HG03064 (cell line): ENCODE measurements around the gene CIRBP.

Experiments
- ATAC-seq: cut with Tn5 transposase; IDR thresholded peaks from one replicate; pipeline ENCODE4 v1.9.1; 2021; ENCODE audit warnings: low read depth; ENCODE audit not compliant: unreplicated experiment

The CIRBP gene

DNA sequence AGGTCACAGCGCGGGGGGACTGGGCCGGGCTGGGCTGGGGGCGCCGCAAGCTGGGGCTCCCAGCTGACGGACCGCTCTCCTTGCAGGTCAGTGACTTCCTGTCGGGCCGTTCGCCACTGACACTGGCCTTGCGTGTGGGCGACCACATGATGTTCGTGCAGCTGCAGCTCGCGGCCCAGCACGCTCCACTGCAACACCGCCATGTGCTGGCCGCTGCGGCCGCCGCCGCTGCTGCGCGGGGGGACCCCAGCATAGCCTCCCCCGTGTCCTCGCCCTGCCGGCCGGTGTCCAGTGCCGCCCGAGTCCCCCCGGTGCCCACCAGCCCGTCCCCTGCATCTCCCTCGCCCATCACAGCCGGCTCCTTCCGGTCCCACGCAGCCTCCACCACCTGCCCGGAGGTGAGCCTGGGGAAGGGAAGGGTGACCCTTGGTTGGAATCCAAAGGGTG is 15.0 kb upstream of the CIRBP start:
- ATAC-seq: no peak

- ATAC-seq: no peak
Measured at GRCh38 chr19:1254530-1255185, 14.5 kb upstream of the CIRBP start.

- ATAC-seq: no peak
Measured at GRCh38 chr19:1255186-1256161, 13.7 kb upstream of the CIRBP start.

DNA sequence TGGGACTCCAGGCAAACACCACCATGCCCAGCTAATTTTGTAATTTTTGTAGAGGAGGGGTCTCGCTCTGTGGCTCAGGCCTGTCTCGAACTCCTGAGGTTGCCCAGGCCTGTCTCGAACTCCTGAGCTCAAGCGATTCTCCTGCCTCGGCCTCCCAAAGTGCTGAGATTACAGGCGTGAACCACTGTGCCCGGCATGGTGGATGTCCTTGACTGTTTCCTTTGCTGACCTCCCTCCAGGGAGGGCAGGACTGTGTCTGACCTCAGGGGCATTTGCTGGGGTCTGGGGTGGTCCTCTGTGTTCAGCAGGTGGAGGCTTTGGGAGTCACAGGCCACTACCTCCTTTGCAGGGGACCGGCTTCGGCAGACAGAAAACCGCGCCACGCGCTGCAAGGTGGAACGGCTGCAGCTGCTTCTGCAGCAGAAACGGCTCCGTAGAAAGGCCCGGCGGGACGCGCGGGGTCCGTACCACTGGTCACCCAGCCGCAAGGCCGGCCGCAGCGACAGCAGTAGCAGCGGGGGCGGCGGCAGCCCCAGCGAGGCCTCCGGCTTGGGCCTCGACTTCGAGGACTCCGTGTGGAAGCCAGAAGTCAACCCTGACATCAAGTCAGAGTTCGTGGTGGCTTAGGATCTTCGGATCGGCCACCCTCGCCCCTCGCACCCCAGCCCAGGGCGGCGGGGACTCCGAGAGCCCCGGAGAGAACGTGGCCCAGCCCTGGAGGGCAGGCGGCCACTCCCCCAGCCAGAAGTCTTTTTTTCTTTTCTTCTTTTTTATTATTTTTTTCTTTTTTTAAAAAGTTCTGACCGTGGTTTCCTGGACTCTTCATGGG is 12.3 kb upstream of the CIRBP start:
- no peak for ATAC-seq

DNA sequence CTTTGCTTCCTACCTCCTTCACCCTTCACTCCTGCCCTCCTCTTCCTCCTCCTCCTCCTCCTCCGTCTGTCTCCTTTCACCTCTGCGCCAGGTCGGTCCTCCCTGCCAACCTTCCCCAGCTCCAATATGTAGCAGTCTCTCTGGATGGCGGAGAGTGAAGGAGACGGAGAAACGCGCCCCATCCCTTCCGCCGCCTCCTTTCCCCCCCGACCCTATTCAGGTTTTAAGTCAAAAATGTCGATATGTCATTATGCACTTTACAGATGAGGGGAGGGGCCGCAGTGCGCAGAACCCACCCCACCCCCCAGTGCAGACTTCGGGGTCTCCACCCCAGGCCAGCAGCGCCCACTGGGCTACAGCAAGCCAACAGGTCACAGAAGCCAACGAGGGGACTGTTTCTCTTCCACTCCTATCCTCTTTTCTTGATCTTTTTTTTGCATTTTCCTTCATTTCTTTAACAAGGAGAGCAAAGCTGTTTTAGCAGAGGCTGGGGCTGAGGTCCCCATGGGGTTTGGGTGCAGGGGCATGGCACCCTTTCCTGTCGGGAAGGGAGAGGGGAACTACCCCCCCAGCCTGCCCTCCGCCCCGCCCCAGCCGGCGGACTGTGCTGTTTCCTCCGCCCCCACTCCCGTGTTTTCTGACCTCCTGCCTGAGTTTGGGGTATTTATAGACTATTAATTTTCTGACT is 11.5 kb upstream of the CIRBP start:
- no peak for ATAC-seq

DNA sequence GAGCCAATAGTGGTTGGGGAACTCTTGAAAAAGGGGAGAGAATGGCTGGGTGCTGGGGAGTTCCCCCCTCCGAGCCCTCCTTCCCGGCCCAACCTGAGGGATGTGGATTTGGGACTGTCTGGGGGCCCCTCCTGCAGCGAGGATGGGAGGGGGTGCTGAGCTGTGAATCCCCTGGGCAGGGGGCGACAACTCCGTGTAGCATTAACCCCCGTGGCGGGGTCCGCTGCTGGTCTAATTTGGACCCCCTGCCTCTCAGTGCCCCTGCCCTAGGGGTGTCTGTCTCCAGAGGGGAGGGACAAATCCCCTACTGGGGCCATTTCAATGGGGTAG is 11.0 kb upstream of the CIRBP start:
- no peak for ATAC-seq

DNA sequence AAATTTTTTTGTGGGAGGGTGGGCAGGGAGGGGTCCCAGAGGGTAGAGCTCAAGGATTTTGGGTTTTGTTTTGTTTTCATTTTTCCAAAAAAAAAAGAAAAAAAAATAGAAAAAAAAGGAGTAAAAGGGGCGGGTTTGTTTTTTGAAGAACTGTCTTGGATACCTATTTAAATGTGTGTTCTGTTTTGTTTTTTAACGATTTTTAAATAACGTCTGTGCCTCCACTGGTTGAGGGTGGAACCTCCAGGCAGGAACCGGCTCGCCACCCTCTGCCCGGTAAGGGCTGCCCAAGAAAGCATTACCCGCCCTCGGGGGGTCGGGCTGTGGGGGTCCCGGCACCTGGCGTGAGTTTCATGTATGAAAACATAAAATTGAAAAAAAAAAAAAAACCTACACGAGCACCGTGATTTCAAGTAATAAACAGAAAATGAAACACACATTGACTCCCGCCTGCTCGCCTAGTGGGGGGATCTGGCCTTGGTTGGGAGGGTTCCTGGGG is 10.4 kb upstream of the CIRBP start:
- no peak for ATAC-seq

DNA sequence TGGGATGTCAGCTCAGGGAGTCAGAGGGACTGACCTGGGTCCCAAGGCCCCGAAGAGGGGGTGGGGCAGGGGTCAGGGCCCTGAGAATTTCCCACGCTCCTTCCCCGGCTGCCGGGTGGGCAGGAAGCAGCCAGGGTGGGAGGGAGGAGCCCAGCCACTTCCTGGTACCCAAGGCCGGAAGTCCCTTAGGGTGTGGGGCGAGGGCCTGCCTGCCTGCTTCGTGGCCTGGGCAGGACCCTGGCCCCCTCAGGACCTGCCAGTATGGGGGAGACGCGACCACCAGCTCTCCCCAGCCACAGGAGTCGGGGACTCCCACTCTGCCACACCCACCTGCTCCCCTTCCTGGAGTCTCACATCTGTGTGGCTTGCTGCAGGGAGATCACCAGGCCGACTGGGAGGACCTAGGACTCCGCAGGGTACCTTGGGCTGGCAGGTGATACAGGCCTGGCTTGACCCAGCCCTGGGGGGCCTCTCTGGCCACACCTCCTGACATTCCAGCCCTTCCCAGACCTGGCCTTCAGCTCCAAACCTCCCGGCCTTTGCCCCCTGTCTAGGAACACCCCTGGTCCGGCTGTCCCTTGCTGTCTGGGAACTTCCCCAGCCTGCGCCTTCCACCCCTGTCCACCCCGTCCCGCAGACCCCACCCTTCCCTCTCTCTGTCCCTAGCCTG is 9.8 kb upstream of the CIRBP start:
- ATAC-seq: no peak

- ATAC-seq: no peak
Measured at GRCh38 chr19:1259876-1260748, 9.0 kb upstream of the CIRBP start.

GRCh38 chr19:1260749-1261537 is 8.2 kb upstream of the CIRBP start:
- ATAC-seq: no peak

DNA sequence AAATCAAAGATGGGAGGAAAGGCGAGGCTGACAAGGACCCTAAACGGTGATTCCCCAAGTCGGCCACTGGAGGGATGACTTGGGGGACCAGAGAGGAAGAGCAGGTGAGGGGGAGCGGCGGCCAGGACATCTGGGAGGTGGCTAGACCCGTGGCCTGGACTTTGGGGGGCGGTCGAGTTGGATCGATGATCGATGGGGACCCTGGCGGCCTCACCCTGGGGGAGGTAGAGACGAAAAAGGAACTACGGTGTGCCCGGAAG is 7.7 kb upstream of the CIRBP start:
- no peak for ATAC-seq

- no peak for ATAC-seq
Measured at GRCh38 chr19:1261798-1262622, 7.1 kb upstream of the CIRBP start.

DNA sequence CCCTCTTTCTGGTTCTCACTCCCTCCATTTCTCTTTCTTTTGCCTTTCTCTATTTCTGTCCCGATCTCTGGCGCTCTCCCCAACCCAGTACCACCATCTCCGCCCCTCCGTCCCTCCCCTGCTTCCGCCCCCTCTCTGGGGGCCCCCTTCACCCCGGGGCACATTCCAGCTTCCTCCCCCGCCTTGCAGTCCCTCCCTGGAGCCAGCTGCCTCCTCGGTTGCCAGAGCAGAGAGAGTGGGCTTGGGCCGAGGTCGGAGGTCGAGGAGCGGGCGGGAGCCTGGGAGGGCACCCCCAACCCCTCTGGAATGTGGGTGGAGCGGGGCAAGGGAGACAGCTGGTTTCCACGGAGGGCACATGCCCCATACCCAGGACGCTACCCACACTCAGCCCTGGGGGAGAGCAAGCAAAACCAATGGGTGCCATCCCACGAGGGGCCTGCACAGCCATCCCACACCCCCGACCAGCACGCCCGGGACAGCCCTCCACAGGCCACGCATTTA is 6.5 kb upstream of the CIRBP start:
- ATAC-seq: no peak

- no peak for ATAC-seq
Measured at GRCh38 chr19:1263188-1263587, 5.9 kb upstream of the CIRBP start.

GRCh38 chr19:1264801-1265614 is 4.1 kb upstream of the CIRBP start:
- ATAC-seq: no peak

GRCh38 chr19:1265615-1266128 is 3.5 kb upstream of the CIRBP start:
- ATAC-seq: no peak
